Measurements from ENCODE around the gene NDUFS6. TPM values are rescaled to one million over a fixed set of nuclear protein-coding genes. Genes with fewer than 3 reads are reported as not detected.

The NDUFS6 gene
- total and polyA plus RNA-seq, 2 of the 8 experiments (the other 6 are each of a cell fraction or from before 2014, with no cell fraction given) = 72.7 to 191 TPM

DNA sequence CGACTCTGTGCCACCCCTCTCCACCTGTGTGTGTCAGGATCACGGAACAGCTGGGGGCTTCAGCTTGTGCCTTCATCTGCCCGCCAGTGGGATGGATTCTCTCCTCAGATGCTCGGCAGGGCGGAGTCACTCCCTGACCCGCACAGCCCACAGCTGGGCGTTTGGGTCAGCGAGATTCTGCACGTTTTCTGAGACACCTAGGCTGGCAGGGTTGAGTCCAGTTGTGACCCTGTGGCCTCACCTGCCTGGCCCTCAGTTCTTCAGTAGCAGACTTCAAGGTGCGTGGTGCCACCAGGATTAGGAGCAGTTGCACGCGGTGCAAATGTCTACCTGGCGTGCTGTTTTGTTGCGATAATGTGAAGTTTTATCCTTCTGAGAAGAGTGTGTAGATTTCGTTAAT, 5.0 kb downstream of the NDUFS6 start:
- DNase-seq (ENCODE audit: low read depth in 1 of 2, low spot score in 2 of 2) (no peak), FAIRE-seq (no peak)
- Histone ChIP-seq H4K91ac (replicated peaks; ENCODE audit: insufficient read length, low read length) (no peak overlapping the region), H3K79me1 (ENCODE audit: low read depth, low read length) (peaks cover 12% of the 10 kb centered on the region), H3K4ac (replicated peaks; ENCODE audit: insufficient read length, low read depth, low read length) (no peak overlapping the region), H2AK5ac (ENCODE audit: low read depth, low read length) (no peak overlapping the region), H3K18ac (ENCODE audit: extremely low read depth, low read length) (no peak overlapping the region), H3K14ac (ENCODE audit: insufficient read length) (no peak overlapping the region), H3K4me3 (ENCODE audit: extremely low read depth in 1 of 4, insufficient read depth in 2 of 4, low read depth in 3 of 4, low read length in 4 of 4) (no peak overlapping the region), H3K23ac (ENCODE audit: insufficient read length) (no peak overlapping the region), H2BK12ac (ENCODE audit: low read depth, low read length) (no peak overlapping the region), H2BK15ac (ENCODE audit: low read length) (no peak overlapping the region), H3K9me3 (ENCODE audit: insufficient read depth in 2 of 2, low read depth in 1 of 2, low read length in 1 of 2) (no peaks in the 10 kb centered on the region), H2BK20ac (ENCODE audit: low read length) (no peak overlapping the region), H4K8ac (ENCODE audit: extremely low read depth, insufficient read depth, low read length) (no peak overlapping the region), H2BK5ac (ENCODE audit: low read depth, low read length) (no peak overlapping the region), H3K9ac (replicated peaks in 1 of 4; ENCODE audit: extremely low read depth in 1 of 4, low read depth in 3 of 4, low read length in 3 of 4) (no peak overlapping the region), H3K27me3 (replicated peaks in 1 of 4; ENCODE audit: control insufficient read depth in 3 of 4, extremely low read depth in 1 of 4, insufficient read depth in 3 of 4, low read length in 3 of 4) (no peaks in the 10 kb centered on the region), H3K23me2 (ENCODE audit: low read depth, low read length) (no peaks in the 10 kb centered on the region), H2AFZ (ENCODE audit: low read length) (no peak overlapping the region), H3K56ac (replicated peaks; ENCODE audit: insufficient read length, low read depth, low read length) (no peak overlapping the region), H3K79me2 (ENCODE audit: control insufficient read depth in 1 of 2, insufficient read depth in 2 of 2, low read length in 2 of 2) (peaks cover 21 to 99% of the 10 kb centered on the region in 2 experiments), H3K27ac (ENCODE audit: low read depth, low read length) (no peak overlapping the region), H3K4me2 (ENCODE audit: insufficient read depth in 1 of 2, low read depth in 2 of 2, low read length in 2 of 2) (no peak overlapping the region), H3K4me1 (replicated peaks in 1 of 4; ENCODE audit: control insufficient read depth in 3 of 4, insufficient read depth in 4 of 4, low read length in 3 of 4) (peaks cover 0 to 3% (median 0%) of the 10 kb centered on the region in 4 experiments; a peak in 1 of 7 replicates), H4K5ac (ENCODE audit: insufficient read length, low read depth, low read length) (no peak overlapping the region), H4K20me1 (replicated peaks in 1 of 2; ENCODE audit: control insufficient read depth in 1 of 2, insufficient read depth in 2 of 2, low read length in 2 of 2) (peaks cover 13 to 39% of the 10 kb centered on the region in 2 experiments), H2BK120ac (replicated peaks; ENCODE audit: low read depth, low read length) (no peak overlapping the region), H3K36me3 (ENCODE audit: control insufficient read depth in 2 of 4, insufficient read depth in 4 of 4, low read length in 3 of 4) (peaks cover 32 to 77% (median 57%) of the 10 kb centered on the region in 4 experiments)
- CTCF ChIA-PET (ENCODE audit: partially characterized antibody) = interaction anchor here (2.0 kb wide), 1 partner anchor 18 kb away, joined by 4 read pairs; no protein-coding TSS in a partner anchor
- POLR2A ChIA-PET (ENCODE audit: partially characterized antibody) = interaction anchor here (0.9 kb wide), 1 partner anchor 319 kb away, joined by 3 read pairs; no protein-coding TSS in a partner anchor
- TF ChIP-seq TAF7 (optimal IDR thresholded peaks at IDR 0.05; ENCODE audit: borderline replicate concordance, low read depth, low read length) = no peak
- TF ChIP-seq RNF2 (IDR thresholded peaks at IDR 0.05; ENCODE audit: borderline replicate concordance, low read depth, low read length, missing control alignments, poor library complexity, severe bottlenecking) = no peak
- no peak for TF ChIP-seq CBX8 (IDR thresholded peaks at IDR 0.05; ENCODE audit: borderline replicate concordance, low read depth, low read length)
- TF ChIP-seq CEBPB (IDR thresholded peaks at IDR 0.05; ENCODE audit: low read depth, low read length) = no peak
- TF ChIP-seq EP300 (IDR thresholded peaks at IDR 0.05; ENCODE audit: borderline replicate concordance in 1 of 2, low read depth in 2 of 2, low read length in 2 of 2) = no peak
- no peak for TF ChIP-seq TCF12 (IDR thresholded peaks at IDR 0.05; ENCODE audit: low read depth, low read length)
- no peak for TF ChIP-seq NANOG (IDR thresholded peaks at IDR 0.05; ENCODE audit: insufficient read depth, low read depth, low read length, poor library complexity, severe bottlenecking)
- TF ChIP-seq CTBP2 (IDR thresholded peaks at IDR 0.05; ENCODE audit: borderline replicate concordance, insufficient read depth, insufficient read length, low read length) = no peak
- WGBS, 2 experiments (ENCODE audit: extremely low coverage in 1 of 2, insufficient coverage in 1 of 2, insufficient read length in 1 of 2, insufficient replicate concordance in 2 of 2, low coverage in 1 of 2, low lambda C conversion rate in 2 of 2, missing lambda C conversion rate in 1 of 2) = 93% methylated on average over 15 of the region's 15 CpGs; no CpG with 5 or more reads in 1 of the 2 experiments
